ENCODE measurements around the gene GSG1L. TPM values are rescaled to one million over a fixed set of nuclear protein-coding genes. Genes with fewer than 3 reads are reported as not detected.

Gene GSG1L
- total RNA-seq, 1 experiment from 2014 or later = not detected

DNA sequence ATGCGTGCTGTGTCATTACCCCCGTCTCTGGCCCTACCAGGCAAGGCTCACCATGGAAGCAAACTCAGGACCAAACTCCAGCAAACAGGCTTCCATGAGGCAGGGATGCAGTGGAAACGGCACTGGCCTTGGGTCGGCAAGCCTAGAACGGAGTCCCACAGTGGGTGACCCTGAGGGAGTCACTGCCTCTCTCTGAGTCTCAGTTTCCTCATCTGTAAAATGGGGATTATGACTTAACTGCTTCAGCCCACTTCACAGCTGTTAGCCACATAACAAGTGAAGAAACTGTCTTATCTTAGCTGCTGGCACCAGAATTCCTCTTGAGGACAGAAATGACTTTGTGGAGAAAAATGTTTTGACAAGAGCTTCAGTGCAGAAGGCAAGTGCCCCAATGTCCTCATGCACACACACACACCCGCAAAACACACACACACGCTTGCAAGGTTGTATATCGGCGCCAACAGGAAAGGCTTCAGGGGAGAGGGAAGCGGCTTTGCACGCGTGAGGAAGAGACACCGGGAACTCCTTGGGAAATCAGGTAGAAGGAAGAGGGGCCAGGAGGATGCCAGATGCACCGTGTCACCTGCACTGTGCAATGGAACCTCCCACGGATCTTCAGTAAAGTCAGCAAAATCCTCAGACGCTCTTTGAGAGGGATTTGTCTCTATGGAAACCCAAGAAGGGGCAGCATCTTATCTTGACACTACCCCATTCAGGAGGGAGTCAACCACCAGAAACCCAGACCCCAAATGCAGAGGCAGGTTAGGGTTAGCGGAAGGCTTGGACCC is 53.7 kb downstream of the GSG1L start:
- Mint-ChIP-seq H3K36me3 (ENCODE audit: insufficient read depth, unreplicated experiment) (no peaks in the 10 kb centered on the region), H3K4me3 (ENCODE audit: low read depth, unreplicated experiment) (no peak overlapping the region), H3K9me3 (ENCODE audit: low read depth, unreplicated experiment) (no peaks in the 10 kb centered on the region), H3K27me3 (ENCODE audit: unreplicated experiment) (peaks cover 90% of the 10 kb centered on the region), H3K4me1 (ENCODE audit: low read depth, unreplicated experiment) (no peaks in the 10 kb centered on the region), H3K27ac (ENCODE audit: unreplicated experiment) (no peak overlapping the region)
- no peak for DNase-seq
- no TSS peak for BruUV-seq (replicated peaks)
- CTCF ChIA-PET = no interaction called here
- TF ChIP-seq, protein P1, sequence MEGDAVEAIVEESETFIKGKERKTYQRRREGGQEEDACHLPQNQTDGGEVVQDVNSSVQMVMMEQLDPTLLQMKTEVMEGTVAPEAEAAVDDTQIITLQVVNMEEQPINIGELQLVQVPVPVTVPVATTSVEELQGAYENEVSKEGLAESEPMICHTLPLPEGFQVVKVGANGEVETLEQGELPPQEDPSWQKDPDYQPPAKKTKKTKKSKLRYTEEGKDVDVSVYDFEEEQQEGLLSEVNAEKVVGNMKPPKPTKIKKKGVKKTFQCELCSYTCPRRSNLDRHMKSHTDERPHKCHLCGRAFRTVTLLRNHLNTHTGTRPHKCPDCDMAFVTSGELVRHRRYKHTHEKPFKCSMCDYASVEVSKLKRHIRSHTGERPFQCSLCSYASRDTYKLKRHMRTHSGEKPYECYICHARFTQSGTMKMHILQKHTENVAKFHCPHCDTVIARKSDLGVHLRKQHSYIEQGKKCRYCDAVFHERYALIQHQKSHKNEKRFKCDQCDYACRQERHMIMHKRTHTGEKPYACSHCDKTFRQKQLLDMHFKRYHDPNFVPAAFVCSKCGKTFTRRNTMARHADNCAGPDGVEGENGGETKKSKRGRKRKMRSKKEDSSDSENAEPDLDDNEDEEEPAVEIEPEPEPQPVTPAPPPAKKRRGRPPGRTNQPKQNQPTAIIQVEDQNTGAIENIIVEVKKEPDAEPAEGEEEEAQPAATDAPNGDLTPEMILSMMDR (IDR thresholded peaks at IDR 0.05; ENCODE audit: unreplicated experiment) = no peak
- intact Hi-C loops (cut with micrococcal nuclease; ENCODE audit: unreplicated experiment) = no loop called here

- intact Hi-C loops (cut with micrococcal nuclease; ENCODE audit: unreplicated experiment) = no loop called here
- no peaks in the 10 kb centered on the region for H3K36me3 Mint-ChIP-seq (ENCODE audit: insufficient read depth, unreplicated experiment)
- no peak for DNase-seq
- no peak overlapping the region for H3K27ac Mint-ChIP-seq (ENCODE audit: unreplicated experiment)
- CTCF ChIA-PET = interaction anchor here (0.7 kb wide), 2 partner anchors 147 to 195 kb away, joined by 3 to 7 read pairs; no protein-coding TSS in a partner anchor
- TF ChIP-seq, protein P1 (IDR thresholded peaks at IDR 0.05; ENCODE audit: unreplicated experiment) = no peak
- H3K4me3 Mint-ChIP-seq (ENCODE audit: low read depth, unreplicated experiment) = no peak overlapping the region
- H3K9me3 Mint-ChIP-seq (ENCODE audit: low read depth, unreplicated experiment) = no peaks in the 10 kb centered on the region
- BruUV-seq (replicated peaks) = no TSS peak
- H3K4me1 Mint-ChIP-seq (ENCODE audit: low read depth, unreplicated experiment) = no peaks in the 10 kb centered on the region
- peaks cover 79% of the 10 kb centered on the region for H3K27me3 Mint-ChIP-seq (ENCODE audit: unreplicated experiment)
Measured at GRCh38 chr16:28003923-28004322, 59.6 kb downstream of the GSG1L start.

DNA sequence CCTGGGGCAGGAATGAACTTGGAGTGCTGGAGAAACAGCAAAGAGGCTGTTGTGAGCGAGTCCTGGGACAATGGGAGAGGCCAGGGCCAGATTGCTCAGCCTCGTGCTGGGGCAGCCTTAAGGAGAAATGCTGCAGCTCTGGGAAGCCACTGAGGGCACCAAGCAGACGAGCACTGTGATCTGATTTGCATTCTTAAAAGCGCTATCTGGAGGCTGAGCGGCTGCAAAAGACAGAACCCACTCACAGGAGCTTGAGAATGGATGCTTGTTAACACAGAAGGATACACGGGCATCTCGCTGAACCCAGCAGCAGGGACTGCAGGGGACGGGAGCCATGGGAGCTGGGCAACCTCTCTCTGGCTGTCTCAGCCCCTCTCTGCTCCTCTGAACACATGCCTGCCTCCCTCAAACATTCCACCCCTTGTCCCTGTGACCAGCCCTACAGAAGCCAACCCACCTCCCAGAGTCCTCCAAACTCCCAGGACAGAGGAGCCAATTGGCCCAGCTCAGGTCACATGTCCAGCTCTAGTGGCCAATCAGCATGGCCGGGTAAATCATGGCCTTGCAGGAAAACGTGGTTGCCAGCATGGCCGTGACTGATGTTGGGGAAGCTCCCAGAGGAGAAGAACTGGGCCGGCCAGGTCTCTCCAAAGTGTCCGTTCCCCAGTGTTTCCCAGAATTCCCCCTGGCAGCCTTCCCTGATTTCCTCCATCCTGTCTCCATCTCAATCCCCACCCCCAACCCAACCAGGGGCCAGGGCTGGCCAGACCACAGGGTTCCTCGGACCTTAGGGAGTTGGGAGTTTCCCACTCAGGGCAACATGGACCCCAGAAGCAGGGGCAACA is 60.3 kb downstream of the GSG1L start:
- Mint-ChIP-seq H3K4me1 (ENCODE audit: low read depth, unreplicated experiment) (no peaks in the 10 kb centered on the region), H3K36me3 (ENCODE audit: insufficient read depth, unreplicated experiment) (no peaks in the 10 kb centered on the region), H3K9me3 (ENCODE audit: low read depth, unreplicated experiment) (no peaks in the 10 kb centered on the region), H3K27ac (ENCODE audit: unreplicated experiment) (no peak overlapping the region), H3K27me3 (ENCODE audit: unreplicated experiment) (peaks cover 79% of the 10 kb centered on the region), H3K4me3 (ENCODE audit: low read depth, unreplicated experiment) (no peak overlapping the region)
- TF ChIP-seq, protein P1 (IDR thresholded peaks at IDR 0.05; ENCODE audit: unreplicated experiment) = no peak
- no peak for DNase-seq
- CTCF ChIA-PET = interaction anchor here (0.7 kb wide), 1 partner anchor 147 kb away, joined by 3 read pairs; no protein-coding TSS in a partner anchor
- no TSS peak for BruUV-seq (replicated peaks)
- intact Hi-C loops (cut with micrococcal nuclease; ENCODE audit: unreplicated experiment) = no loop called here

DNA sequence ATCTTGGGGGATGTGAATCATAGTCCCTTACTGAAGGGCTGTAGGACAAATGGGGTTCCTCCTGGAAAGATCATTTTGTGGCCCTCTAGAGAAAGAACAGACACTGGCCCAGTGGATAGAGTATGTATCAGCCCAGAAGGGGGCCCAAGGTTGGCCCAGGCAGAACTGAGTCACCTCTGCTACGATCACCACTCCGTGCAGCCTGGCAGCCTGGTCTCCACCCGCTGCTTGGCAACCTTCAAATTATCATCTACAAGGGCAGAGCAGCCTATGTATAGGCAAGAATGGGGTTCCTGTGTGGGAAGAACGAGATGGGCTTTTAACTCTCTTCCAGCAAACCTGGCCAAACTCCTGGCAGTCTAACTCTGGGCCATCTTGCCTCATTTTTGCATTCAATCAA is 61.9 kb downstream of the GSG1L start:
- Mint-ChIP-seq H3K27ac (ENCODE audit: unreplicated experiment) (no peak overlapping the region), H3K9me3 (ENCODE audit: low read depth, unreplicated experiment) (no peaks in the 10 kb centered on the region), H3K36me3 (ENCODE audit: insufficient read depth, unreplicated experiment) (no peaks in the 10 kb centered on the region), H3K27me3 (ENCODE audit: unreplicated experiment) (peaks cover 66% of the 10 kb centered on the region), H3K4me1 (ENCODE audit: low read depth, unreplicated experiment) (no peaks in the 10 kb centered on the region), H3K4me3 (ENCODE audit: low read depth, unreplicated experiment) (no peak overlapping the region)
- CTCF ChIA-PET = no interaction called here
- intact Hi-C loops (cut with micrococcal nuclease; ENCODE audit: unreplicated experiment) = no loop called here
- TF ChIP-seq, protein P1 (IDR thresholded peaks at IDR 0.05; ENCODE audit: unreplicated experiment) = no peak
- BruUV-seq (replicated peaks) = no TSS peak
- no peak for DNase-seq
